UCSD-AML1 (cell line): Measurements from ENCODE around the gene VOPP1.
A peak's percentile ranks its signal among the peaks of the same experiment; 100 is the strongest.
"Not testable (repeated sequence)": the region's sequence is repeated elsewhere in the genome, so short reads cannot be mapped to it uniquely, and the experiment has no call there.

ENCODE experiments used
- DNase-seq: peaks from one replicate; lab custom pipeline; 2025; ENCODE audit not compliant: unreplicated experiment; lab: John Stamatoyannopoulos, UW

Gene VOPP1

GRCh38 chr7:55572378-55573233 is at the start of gene VOPP1:
TSS of gene VOPP1 (minus strand) at chr7:55572502. CDS start at chr7:55572324, 178 bp downstream.
- peak; percentile 55 for DNase-seq

GRCh38 chr7:55618913-55619312 is 46.6 kb upstream of the VOPP1 start:
- no peak for DNase-seq

GRCh38 chr7:55614365-55615064 is 42.2 kb upstream of the VOPP1 start:
- DNase-seq, result not testable (repeated sequence)

GRCh38 chr7:55609726-55610125 is 37.4 kb upstream of the VOPP1 start:
- DNase-seq, result not testable (repeated sequence)

GRCh38 chr7:55605661-55606060 is 33.4 kb upstream of the VOPP1 start:
- not testable (repeated sequence) for DNase-seq

- not testable (repeated sequence) for DNase-seq
Observed at GRCh38 chr7:55597944-55598499, 25.7 kb upstream of the VOPP1 start.

GRCh38 chr7:55597214-55597739 is 25.0 kb upstream of the VOPP1 start:
- not testable (repeated sequence) for DNase-seq

- DNase-seq, result no peak
Observed at GRCh38 chr7:55595511-55595910, 23.2 kb upstream of the VOPP1 start.

GRCh38 chr7:55594870-55595269 is 22.6 kb upstream of the VOPP1 start:
- no peak for DNase-seq

GRCh38 chr7:55594414-55594813 is 22.1 kb upstream of the VOPP1 start:
- DNase-seq, result no peak

GRCh38 chr7:55593515-55594318 is 21.4 kb upstream of the VOPP1 start:
- peak; percentile 57 for DNase-seq

- DNase-seq, result no peak
Observed at GRCh38 chr7:55593172-55593514, 20.8 kb upstream of the VOPP1 start.

- DNase-seq, result no peak
Observed at GRCh38 chr7:55592492-55592891, 20.2 kb upstream of the VOPP1 start.

GRCh38 chr7:55591282-55591931 is 19.1 kb upstream of the VOPP1 start:
- DNase-seq, result no peak

- no peak for DNase-seq
Observed at GRCh38 chr7:55590517-55591281, 18.4 kb upstream of the VOPP1 start.

GRCh38 chr7:55589905-55590304 is 17.6 kb upstream of the VOPP1 start:
- DNase-seq, result no peak

- DNase-seq, result no peak
Observed at GRCh38 chr7:55588976-55589604, 16.8 kb upstream of the VOPP1 start.

- no peak for DNase-seq
Observed at GRCh38 chr7:55588379-55588699, 16.0 kb upstream of the VOPP1 start.

- DNase-seq, result no peak
Observed at GRCh38 chr7:55587687-55588378, 15.5 kb upstream of the VOPP1 start.
